ENCODE measurements around the gene ENTPD1.
"Not testable (repeated sequence)": the region's sequence is repeated elsewhere in the genome, so short reads cannot be mapped to it uniquely, and the experiment has no call there.

- TF ChIP-seq, protein P1, sequence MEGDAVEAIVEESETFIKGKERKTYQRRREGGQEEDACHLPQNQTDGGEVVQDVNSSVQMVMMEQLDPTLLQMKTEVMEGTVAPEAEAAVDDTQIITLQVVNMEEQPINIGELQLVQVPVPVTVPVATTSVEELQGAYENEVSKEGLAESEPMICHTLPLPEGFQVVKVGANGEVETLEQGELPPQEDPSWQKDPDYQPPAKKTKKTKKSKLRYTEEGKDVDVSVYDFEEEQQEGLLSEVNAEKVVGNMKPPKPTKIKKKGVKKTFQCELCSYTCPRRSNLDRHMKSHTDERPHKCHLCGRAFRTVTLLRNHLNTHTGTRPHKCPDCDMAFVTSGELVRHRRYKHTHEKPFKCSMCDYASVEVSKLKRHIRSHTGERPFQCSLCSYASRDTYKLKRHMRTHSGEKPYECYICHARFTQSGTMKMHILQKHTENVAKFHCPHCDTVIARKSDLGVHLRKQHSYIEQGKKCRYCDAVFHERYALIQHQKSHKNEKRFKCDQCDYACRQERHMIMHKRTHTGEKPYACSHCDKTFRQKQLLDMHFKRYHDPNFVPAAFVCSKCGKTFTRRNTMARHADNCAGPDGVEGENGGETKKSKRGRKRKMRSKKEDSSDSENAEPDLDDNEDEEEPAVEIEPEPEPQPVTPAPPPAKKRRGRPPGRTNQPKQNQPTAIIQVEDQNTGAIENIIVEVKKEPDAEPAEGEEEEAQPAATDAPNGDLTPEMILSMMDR (IDR thresholded peaks at IDR 0.05): not testable (repeated sequence)
- not testable (repeated sequence) for TF ChIP-seq POLR2A, POLR2AphosphoS5, EP300 (IDR thresholded peaks at IDR 0.05)
These were observed 160.1 kb downstream of the ENTPD1 start for GRCh38 chr10:95916039-95916438.

Data from upper lobe of left lung (tissue), 4 donors.